ENCODE measurements around the gene CALCOCO1. TPM values are rescaled to one million over a fixed set of nuclear protein-coding genes. Genes with fewer than 3 reads are reported as not detected.
A peak's percentile ranks its signal among the peaks of the same experiment; 100 is the strongest.

CALCOCO1 gene
- total and polyA plus RNA-seq, 2 of the 13 experiments (the other 11 are each of a cell fraction or from before 2014, with no cell fraction given): 7.7 to 47.7 TPM

DNA sequence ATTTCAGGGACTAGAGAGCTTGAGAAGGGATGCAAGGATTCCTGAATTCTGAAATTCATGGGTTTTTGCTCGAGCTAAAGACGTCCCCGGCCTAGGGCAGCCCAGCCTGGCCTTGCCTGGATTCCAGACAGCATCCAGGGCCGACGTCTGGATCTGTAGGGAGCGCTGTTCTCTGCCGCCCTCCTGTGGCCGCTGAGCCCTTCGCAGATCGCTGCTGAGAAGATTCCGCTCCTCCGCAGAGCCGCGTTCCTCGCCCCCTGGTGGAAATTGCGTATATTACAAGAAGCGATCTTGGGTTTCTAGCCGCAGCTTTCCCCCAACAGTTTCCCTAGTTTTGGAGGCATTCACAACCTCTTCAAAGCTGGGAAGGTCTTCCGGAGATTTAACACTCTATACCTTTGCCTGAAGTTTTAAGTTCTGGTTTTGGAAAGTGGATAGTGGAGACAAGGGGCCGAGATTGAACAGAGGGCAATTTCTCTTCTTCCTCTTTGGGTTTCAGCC, 19.4 kb upstream of the CALCOCO1 start (continued):
- TF ChIP-seq, protein P1, sequence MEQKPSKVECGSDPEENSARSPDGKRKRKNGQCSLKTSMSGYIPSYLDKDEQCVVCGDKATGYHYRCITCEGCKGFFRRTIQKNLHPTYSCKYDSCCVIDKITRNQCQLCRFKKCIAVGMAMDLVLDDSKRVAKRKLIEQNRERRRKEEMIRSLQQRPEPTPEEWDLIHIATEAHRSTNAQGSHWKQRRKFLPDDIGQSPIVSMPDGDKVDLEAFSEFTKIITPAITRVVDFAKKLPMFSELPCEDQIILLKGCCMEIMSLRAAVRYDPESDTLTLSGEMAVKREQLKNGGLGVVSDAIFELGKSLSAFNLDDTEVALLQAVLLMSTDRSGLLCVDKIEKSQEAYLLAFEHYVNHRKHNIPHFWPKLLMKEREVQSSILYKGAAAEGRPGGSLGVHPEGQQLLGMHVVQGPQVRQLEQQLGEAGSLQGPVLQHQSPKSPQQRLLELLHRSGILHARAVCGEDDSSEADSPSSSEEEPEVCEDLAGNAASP (CRISPR knock-in tag; IDR thresholded peaks at IDR 0.05; ENCODE audit: borderline replicate concordance): 0 out of 2 replicates have a peak, but pooled peaks have one; percentile 32
- no peak for TF ChIP-seq ZNF160 (CRISPR knock-in tag; IDR thresholded peaks at IDR 0.05)
- no peak; the same call in 1 of the 2 replicates for TF ChIP-seq MEIS1 (CRISPR knock-in tag; IDR thresholded peaks at IDR 0.05; ENCODE audit: borderline replicate concordance)
- no peak for TF ChIP-seq TCF7 (IDR thresholded peaks at IDR 0.05; ENCODE audit: low read depth)
- TF ChIP-seq ZNF570 (CRISPR knock-in tag; IDR thresholded peaks at IDR 0.05; ENCODE audit: borderline replicate concordance): no peak
- TF ChIP-seq ZBTB21 (CRISPR knock-in tag; IDR thresholded peaks at IDR 0.05): no peak
- TF ChIP-seq BORCS8-MEF2B (CRISPR knock-in tag; IDR thresholded peaks at IDR 0.05): 0 out of 2 replicates have a peak, but pooled peaks have one; percentile 45
- no peak; the same call in 1 of the 2 replicates for TF ChIP-seq ZNF652 (CRISPR knock-in tag; IDR thresholded peaks at IDR 0.05; ENCODE audit: borderline replicate concordance, low read depth)
- TF ChIP-seq HDAC6 (IDR thresholded peaks at IDR 0.05; ENCODE audit: low read depth, low read length): no peak
- TF ChIP-seq BHLHE40 (IDR thresholded peaks at IDR 0.05; ENCODE audit: low read length): no peak
- no peak for TF ChIP-seq ZNF329 (CRISPR knock-in tag; IDR thresholded peaks at IDR 0.05; ENCODE audit: low read depth)
- no peak for TF ChIP-seq KLF6 (CRISPR knock-in tag; IDR thresholded peaks at IDR 0.05)
- peak; percentile 10 for TF ChIP-seq ZFP36 (IDR thresholded peaks at IDR 0.05; ENCODE audit: borderline replicate concordance, low read depth, low read length, partially characterized antibody)
- TF ChIP-seq, protein P2, sequence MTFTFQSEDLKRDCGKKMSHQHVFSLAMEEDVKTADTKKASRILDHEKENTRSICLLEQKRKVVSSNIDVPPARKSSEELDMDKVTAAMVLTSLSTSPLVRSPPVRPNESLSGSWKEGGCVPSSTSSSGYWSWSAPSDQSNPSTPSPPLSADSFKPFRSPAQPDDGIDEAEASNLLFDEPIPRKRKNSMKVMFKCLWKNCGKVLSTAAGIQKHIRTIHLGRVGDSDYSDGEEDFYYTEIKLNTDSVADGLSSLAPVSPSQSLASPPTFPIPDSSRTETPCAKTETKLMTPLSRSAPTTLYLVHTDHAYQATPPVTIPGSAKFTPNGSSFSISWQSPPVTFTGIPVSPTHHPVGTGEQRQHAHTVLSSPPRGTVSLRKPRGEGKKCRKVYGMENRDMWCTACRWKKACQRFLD (CRISPR knock-in tag; IDR thresholded peaks at IDR 0.05; ENCODE audit: borderline replicate concordance): no peak
- no peak for TF ChIP-seq NR2C2 (CRISPR knock-in tag; IDR thresholded peaks at IDR 0.05; ENCODE audit: borderline replicate concordance)
- TF ChIP-seq TBP (CRISPR knock-in tag; IDR thresholded peaks at IDR 0.05): no peak
- TF ChIP-seq TCF7L2 (IDR thresholded peaks at IDR 0.05; ENCODE audit: low read depth, low read length): no peak
- no peak for TF ChIP-seq ZNF891 (CRISPR knock-in tag; IDR thresholded peaks at IDR 0.05)
- TF ChIP-seq, protein P3, sequence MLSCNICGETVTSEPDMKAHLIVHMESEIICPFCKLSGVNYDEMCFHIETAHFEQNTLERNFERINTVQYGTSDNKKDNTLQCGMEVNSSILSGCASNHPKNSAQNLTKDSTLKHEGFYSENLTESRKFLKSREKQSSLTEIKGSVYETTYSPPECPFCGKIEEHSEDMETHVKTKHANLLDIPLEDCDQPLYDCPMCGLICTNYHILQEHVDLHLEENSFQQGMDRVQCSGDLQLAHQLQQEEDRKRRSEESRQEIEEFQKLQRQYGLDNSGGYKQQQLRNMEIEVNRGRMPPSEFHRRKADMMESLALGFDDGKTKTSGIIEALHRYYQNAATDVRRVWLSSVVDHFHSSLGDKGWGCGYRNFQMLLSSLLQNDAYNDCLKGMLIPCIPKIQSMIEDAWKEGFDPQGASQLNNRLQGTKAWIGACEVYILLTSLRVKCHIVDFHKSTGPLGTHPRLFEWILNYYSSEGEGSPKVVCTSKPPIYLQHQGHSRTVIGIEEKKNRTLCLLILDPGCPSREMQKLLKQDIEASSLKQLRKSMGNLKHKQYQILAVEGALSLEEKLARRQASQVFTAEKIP (CRISPR knock-in tag; IDR thresholded peaks at IDR 0.05; ENCODE audit: borderline replicate concordance): no peak
- no peak for TF ChIP-seq FOSL1 (CRISPR knock-in tag; IDR thresholded peaks at IDR 0.05; ENCODE audit: borderline replicate concordance)
- TF ChIP-seq ZNF501 (CRISPR knock-in tag; IDR thresholded peaks at IDR 0.05): 0 out of 2 replicates have a peak, but pooled peaks have one; percentile 26
- TF ChIP-seq, protein P4, sequence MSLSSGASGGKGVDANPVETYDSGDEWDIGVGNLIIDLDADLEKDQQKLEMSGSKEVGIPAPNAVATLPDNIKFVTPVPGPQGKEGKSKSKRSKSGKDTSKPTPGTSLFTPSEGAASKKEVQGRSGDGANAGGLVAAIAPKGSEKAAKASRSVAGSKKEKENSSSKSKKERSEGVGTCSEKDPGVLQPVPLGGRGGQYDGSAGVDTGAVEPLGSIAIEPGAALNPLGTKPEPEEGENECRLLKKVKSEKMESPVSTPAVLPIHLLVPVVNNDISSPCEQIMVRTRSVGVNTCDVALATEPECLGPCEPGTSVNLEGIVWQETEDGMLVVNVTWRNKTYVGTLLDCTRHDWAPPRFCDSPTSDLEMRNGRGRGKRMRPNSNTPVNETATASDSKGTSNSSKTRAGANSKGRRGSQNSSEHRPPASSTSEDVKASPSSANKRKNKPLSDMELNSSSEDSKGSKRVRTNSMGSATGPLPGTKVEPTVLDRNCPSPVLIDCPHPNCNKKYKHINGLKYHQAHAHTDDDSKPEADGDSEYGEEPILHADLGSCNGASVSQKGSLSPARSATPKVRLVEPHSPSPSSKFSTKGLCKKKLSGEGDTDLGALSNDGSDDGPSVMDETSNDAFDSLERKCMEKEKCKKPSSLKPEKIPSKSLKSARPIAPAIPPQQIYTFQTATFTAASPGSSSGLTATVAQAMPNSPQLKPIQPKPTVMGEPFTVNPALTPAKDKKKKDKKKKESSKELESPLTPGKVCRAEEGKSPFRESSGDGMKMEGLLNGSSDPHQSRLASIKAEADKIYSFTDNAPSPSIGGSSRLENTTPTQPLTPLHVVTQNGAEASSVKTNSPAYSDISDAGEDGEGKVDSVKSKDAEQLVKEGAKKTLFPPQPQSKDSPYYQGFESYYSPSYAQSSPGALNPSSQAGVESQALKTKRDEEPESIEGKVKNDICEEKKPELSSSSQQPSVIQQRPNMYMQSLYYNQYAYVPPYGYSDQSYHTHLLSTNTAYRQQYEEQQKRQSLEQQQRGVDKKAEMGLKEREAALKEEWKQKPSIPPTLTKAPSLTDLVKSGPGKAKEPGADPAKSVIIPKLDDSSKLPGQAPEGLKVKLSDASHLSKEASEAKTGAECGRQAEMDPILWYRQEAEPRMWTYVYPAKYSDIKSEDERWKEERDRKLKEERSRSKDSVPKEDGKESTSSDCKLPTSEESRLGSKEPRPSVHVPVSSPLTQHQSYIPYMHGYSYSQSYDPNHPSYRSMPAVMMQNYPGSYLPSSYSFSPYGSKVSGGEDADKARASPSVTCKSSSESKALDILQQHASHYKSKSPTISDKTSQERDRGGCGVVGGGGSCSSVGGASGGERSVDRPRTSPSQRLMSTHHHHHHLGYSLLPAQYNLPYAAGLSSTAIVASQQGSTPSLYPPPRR (CRISPR knock-in tag; IDR thresholded peaks at IDR 0.05; ENCODE audit: borderline replicate concordance): no peak

Data from HepG2 (cell line).